H1 (cell line): ENCODE measurements around the gene GSE1. TPM values are rescaled to one million over a fixed set of nuclear protein-coding genes. Genes with fewer than 3 reads are reported as not detected.
A peak's percentile ranks its signal among the peaks of the same experiment; 100 is the strongest.

Source experiments
- CTCF ChIA-PET: fragments of 300-600 bp; sonication (Branson Sonifier 250); formaldehyde crosslinking; loops from one replicate; lab custom pipeline; 2021; ENCODE audit not compliant: partially characterized antibody; lab: Charles Lee
- POLR2A ChIA-PET: fragments of 300-600 bp; sonication (Branson Sonifier 250); formaldehyde crosslinking; loops from one replicate; lab custom pipeline; 2021; ENCODE audit warnings: inconsistent platforms; ENCODE audit not compliant: partially characterized antibody; lab: Charles Lee
- DNase-seq, 2 experiments: peaks; one replicate each; pipeline versions ENCODE4 v3.0.0 to v3.0.0-alpha.2; 2010 to 2022; ENCODE audit warnings: low spot score in 2 of 2, low read depth in 1 of 2, mixed read lengths in 1 of 2
- FAIRE-seq: peaks from 2 replicates; lab custom pipeline; 2011; peaks lifted over from hg19 to GRCh38; lab: Jason Lieb, UNC
- H2AFZ ChIP-seq: 2 replicates; pipeline ENCODE4 v1.8.1; 2012; ENCODE audit warnings: low read length, inconsistent platforms
- H2AK5ac ChIP-seq: 2 replicates; pipeline ENCODE4 v1.6.1; 2013; ENCODE audit warnings: low read depth, low read length
- H2BK120ac ChIP-seq: replicated peaks from 2 replicates; pipeline ENCODE3; 2013; ENCODE audit warnings: low read depth, low read length, inconsistent platforms
- H2BK12ac ChIP-seq: 2 replicates; pipeline ENCODE4 v1.6.1; 2013; ENCODE audit warnings: low read depth, low read length
- H2BK15ac ChIP-seq: 2 replicates; pipeline ENCODE4 v1.6.1; 2013; ENCODE audit warnings: low read length
- H2BK20ac ChIP-seq: 2 replicates; pipeline ENCODE4 v1.6.1; 2013; ENCODE audit warnings: low read length
- H2BK5ac ChIP-seq: 2 replicates; pipeline ENCODE4 v1.6.1; 2013; ENCODE audit warnings: low read depth, low read length
- H3K14ac ChIP-seq: 2 replicates; pipeline ENCODE4 v1.6.1; 2013; ENCODE audit warnings: inconsistent platforms; ENCODE audit not compliant: insufficient read length
- H3K18ac ChIP-seq: 2 replicates; pipeline ENCODE4 v1.6.1; 2013; ENCODE audit warnings: low read length; ENCODE audit errors: extremely low read depth
- H3K23ac ChIP-seq: 2 replicates; pipeline ENCODE4 v1.6.1; 2013; ENCODE audit warnings: inconsistent platforms; ENCODE audit not compliant: insufficient read length
- H3K23me2 ChIP-seq: 2 replicates; pipeline ENCODE4 v1.6.1; 2013; ENCODE audit warnings: low read depth, low read length
- H3K27ac ChIP-seq: 2 replicates; pipeline ENCODE4 v1.6.1; 2011; ENCODE audit warnings: low read depth, low read length, inconsistent platforms
- H3K27me3 ChIP-seq, 4 experiments: replicated peaks in 1 of 4; 1 replicate in 1 of 4; 2 replicates in 3 of 4; pipeline versions ENCODE4 v1.6.1 to v1.8.1; 2011 to 2013; ENCODE audit warnings: low read length in 3 of 4, mild to moderate bottlenecking in 3 of 4, inconsistent platforms in 2 of 4, mixed read lengths in 2 of 4, moderate library complexity in 1 of 4; ENCODE audit not compliant: control insufficient read depth in 3 of 4, insufficient read depth in 3 of 4; ENCODE audit errors: extremely low read depth in 1 of 4
- H3K36me3 ChIP-seq, 4 experiments: 2 replicates each; pipeline versions ENCODE4 v1.6.1 to v1.8.1; 2011 to 2013; ENCODE audit warnings: mild to moderate bottlenecking in 4 of 4, low read length in 3 of 4, moderate library complexity in 2 of 4, control low read depth in 1 of 4, inconsistent platforms in 1 of 4; ENCODE audit not compliant: insufficient read depth in 4 of 4, control insufficient read depth in 2 of 4
- H3K4ac ChIP-seq: replicated peaks from 2 replicates; pipeline ENCODE3; 2013; ENCODE audit warnings: low read length, low read depth, mixed read lengths, inconsistent platforms; ENCODE audit not compliant: insufficient read length
- H3K4me1 ChIP-seq, 4 experiments: replicated peaks in 1 of 4; 1 replicate in 1 of 4; 2 replicates in 3 of 4; pipeline versions ENCODE4 v1.6.1 to v1.8.1; 2011 to 2013; ENCODE audit warnings: low read length in 3 of 4, inconsistent platforms in 2 of 4, mixed read lengths in 1 of 4; ENCODE audit not compliant: insufficient read depth in 4 of 4, control insufficient read depth in 3 of 4
- H3K4me2 ChIP-seq, 2 experiments: 2 replicates each; pipeline versions ENCODE4 v1.6.1 to v1.8.1; 2011 to 2013; ENCODE audit warnings: low read depth in 2 of 2, low read length in 2 of 2, control low read depth in 1 of 2, inconsistent platforms in 1 of 2, mild to moderate bottlenecking in 1 of 2; ENCODE audit not compliant: insufficient read depth in 1 of 2
- H3K4me3 ChIP-seq, 4 experiments: fragments of 200-600, 300-600 bp in 1 of 4; sonication (generic), shearing (Covaris generic), sonication (Bioruptor Twin) in 1 of 4; 2 replicates each; pipeline versions ENCODE4 v1.5.1 to v1.8.1; 2011 to 2016; ENCODE audit warnings: low read length in 4 of 4, low read depth in 3 of 4, control low read depth in 2 of 4, inconsistent platforms in 2 of 4, mild to moderate bottlenecking in 2 of 4, mixed read lengths in 1 of 4, moderate library complexity in 1 of 4; ENCODE audit not compliant: insufficient read depth in 2 of 4; ENCODE audit errors: extremely low read depth in 1 of 4
- H3K56ac ChIP-seq: replicated peaks from 2 replicates; pipeline ENCODE3; 2013; ENCODE audit warnings: low read depth, mild to moderate bottlenecking, mixed read lengths, low read length, inconsistent platforms; ENCODE audit not compliant: insufficient read length
- H3K79me1 ChIP-seq: 2 replicates; pipeline ENCODE4 v1.6.1; 2013; ENCODE audit warnings: low read depth, low read length, control low read depth
- H3K79me2 ChIP-seq, 2 experiments: 2 replicates each; pipeline versions ENCODE4 v1.6.1 to v1.8.1; 2012 to 2013; ENCODE audit warnings: low read length in 2 of 2, mild to moderate bottlenecking in 2 of 2, inconsistent platforms in 1 of 2; ENCODE audit not compliant: insufficient read depth in 2 of 2, control insufficient read depth in 1 of 2
- H3K9ac ChIP-seq, 4 experiments: replicated peaks in 1 of 4; 1 replicate in 1 of 4; 2 replicates in 3 of 4; pipeline versions ENCODE4 v1.6.1 to v1.8.1; 2011 to 2013; ENCODE audit warnings: low read depth in 3 of 4, low read length in 3 of 4, control low read depth in 2 of 4, mild to moderate bottlenecking in 2 of 4, moderate library complexity in 2 of 4, inconsistent platforms in 1 of 4; ENCODE audit errors: extremely low read depth in 1 of 4
- H3K9me3 ChIP-seq, 2 experiments: 2 replicates each; pipeline versions ENCODE4 v1.6.1 to v1.8.1; 2012 to 2013; ENCODE audit warnings: mild to moderate bottlenecking in 2 of 2, moderate library complexity in 2 of 2, control low read depth in 1 of 2, inconsistent platforms in 1 of 2, low read depth in 1 of 2, low read length in 1 of 2, mixed read lengths in 1 of 2; ENCODE audit not compliant: insufficient read depth in 2 of 2
- H4K20me1 ChIP-seq, 2 experiments: replicated peaks in 1 of 2; 2 replicates each; pipeline versions ENCODE3 to v1.8.1; 2011 to 2013; ENCODE audit warnings: inconsistent platforms in 2 of 2, low read length in 2 of 2, mild to moderate bottlenecking in 1 of 2; ENCODE audit not compliant: insufficient read depth in 2 of 2, control insufficient read depth in 1 of 2
- H4K5ac ChIP-seq: 2 replicates; pipeline ENCODE4 v1.6.1; 2013; ENCODE audit warnings: low read length, low read depth, mixed read lengths, inconsistent platforms; ENCODE audit not compliant: insufficient read length
- H4K8ac ChIP-seq: 2 replicates; pipeline ENCODE4 v1.8.0; 2013; ENCODE audit warnings: mild to moderate bottlenecking, moderate library complexity, low read length, inconsistent platforms; ENCODE audit not compliant: insufficient read depth; ENCODE audit errors: extremely low read depth
- H4K91ac ChIP-seq: replicated peaks from 2 replicates; pipeline ENCODE3; 2013; ENCODE audit warnings: low read length, mixed read lengths, inconsistent platforms; ENCODE audit not compliant: insufficient read length
- GTF2F1 ChIP-seq: IDR thresholded peaks from 2 replicates; pipeline ENCODE4 v1.6.1; 2012; ENCODE audit warnings: low read depth, low read length, improper control_type of control experiment, borderline replicate concordance
- POU5F1 ChIP-seq: IDR thresholded peaks from 2 replicates; pipeline ENCODE4 v1.6.1; 2011; ENCODE audit warnings: low read depth, mild to moderate bottlenecking, low read length, moderate library complexity
- WGBS, 2 experiments: shearing (Covaris generic) in 1 of 2; methylation state at CpG; one replicate each; pipeline versions ENCODE4 v1.1.6 to v1.1.7; 2013 to 2015; ENCODE audit warnings: low lambda C conversion rate in 2 of 2, mixed read lengths in 2 of 2, inconsistent platforms in 1 of 2, low coverage in 1 of 2, missing lambda C conversion rate in 1 of 2; ENCODE audit not compliant: insufficient replicate concordance in 2 of 2, insufficient coverage in 1 of 2, insufficient read length in 1 of 2; ENCODE audit errors: extremely low coverage in 1 of 2, missing lambda C conversion rate in 1 of 2; 5-methylcytosine and 5-hydroxymethylcytosine counted together
- polyA plus RNA-seq, 7 experiments: library from polyadenylated mRNA; depleted of rRNA in 3 of 7; stranded (reverse) in 5 of 7; unstranded in 2 of 7; fragments of >200 nt in 5 of 7; fragments of 200-250 nt in 2 of 7; gene quantifications; 1 replicate in 5 of 7; 2 replicates in 1 of 7; 4 replicates in 1 of 7; pipeline versions ENCODE4 v1.2.1 to v1.2.3, GENCODE V29; 2011 to 2013; ENCODE audit warnings: missing spikeins in 2 of 7, mixed read lengths in 2 of 7
- total RNA-seq: library from RNA; stranded (reverse); fragmentation: NEBNext Ultra II Directional; extraction: Animal tissue kit (Norgen Biotek cat#: 25700); gene quantifications from 2 replicates; pipeline ENCODE4 v1.2.1, GENCODE V29; 2021

GSE1 gene
- total and polyA plus RNA-seq, 2 of the 8 experiments (the other 6 are each of a cell fraction or from before 2014, with no cell fraction given): 26.0 to 65.6 TPM

GRCh38 chr16:85724126-85724879 lies 111.2 kb downstream of the GSE1 start:
- no peak for FAIRE-seq

More at GRCh38 chr16:85724126-85724879, 111.2 kb downstream of the GSE1 start:
- CTCF ChIA-PET: interaction anchor here (0.6 to 20.7 kb wide), 7 partner anchors 9 to 262 kb away, joined by 3 to 620 read pairs (median 3); partner anchors contain the start of gene GINS2
- H4K8ac ChIP-seq: 0 out of 2 replicates have a peak overlapping the region, but pooled peaks have one; percentile 38
- H2BK20ac ChIP-seq: no peak overlapping the region
- H3K14ac ChIP-seq: no peak overlapping the region
- H2BK5ac ChIP-seq: no peak overlapping the region
- H2AK5ac ChIP-seq: no peak overlapping the region
- H3K79me2 ChIP-seq: no peaks in the 10 kb centered on the region
- no peak overlapping the region for H3K23ac ChIP-seq
- no peak overlapping the region for H4K91ac ChIP-seq
- H3K4me3 ChIP-seq: no peak overlapping the region
- H2AFZ ChIP-seq: no peak overlapping the region
- TF ChIP-seq POU5F1 (no peak), GTF2F1 (no peak)
- H3K56ac ChIP-seq: no peak overlapping the region
- H3K9me3 ChIP-seq: no peaks in the 10 kb centered on the region
- no peak overlapping the region for H3K9ac ChIP-seq
- H3K27me3 ChIP-seq: no peaks in the 10 kb centered on the region; a peak in 1 of 7 replicates
- H3K4me2 ChIP-seq: no peak overlapping the region
- peaks cover 2 to 7% of the 10 kb centered on the region in 2 experiments for H4K20me1 ChIP-seq
- H3K18ac ChIP-seq: no peak overlapping the region
- no peak overlapping the region for H2BK120ac ChIP-seq
- no peak for DNase-seq
- H3K27ac ChIP-seq: no peak overlapping the region
- H3K23me2 ChIP-seq: no peaks in the 10 kb centered on the region
- POLR2A ChIA-PET: interaction anchor here (0.6 to 1.3 kb wide), 4 partner anchors 9 to 42 kb away, joined by 3 read pairs; no protein-coding TSS in a partner anchor
- H2BK12ac ChIP-seq: no peak overlapping the region
- no peak overlapping the region for H4K5ac ChIP-seq
- no peaks in the 10 kb centered on the region for H3K79me1 ChIP-seq
- no peak overlapping the region for H2BK15ac ChIP-seq
- H3K4ac ChIP-seq: no peak overlapping the region
- peaks cover 0 to 4% (median 1%) of the 10 kb centered on the region in 4 experiments; a peak in 3 of 7 replicates for H3K4me1 ChIP-seq
- WGBS, 2 experiments: 92% methylated on average over 19 of the region's 20 CpGs; no CpG with 5 or more reads in 1 of the 2 experiments
- H3K36me3 ChIP-seq: no peaks in the 10 kb centered on the region
